Kidney (tissue), 14 donors: ENCODE measurements around the gene ELN. TPM values are rescaled to one million over a fixed set of nuclear protein-coding genes. Genes with fewer than 3 reads are reported as not detected.

Experiments used
- DNase-seq, 5 donors: peaks; one replicate each; pipeline ENCODE4 v3.0.0-alpha.2; 2013 to 2020
- FAIRE-seq: peaks from 2 replicates; lab custom pipeline; 2012; peaks lifted over from hg19 to GRCh38; lab: Jason Lieb, UNC
- H3K27ac ChIP-seq, 2 donors: one replicate each; pipeline ENCODE4 v1.7.0; 2013; ENCODE audit warnings: low read depth in 2 of 2, low read length in 2 of 2, inconsistent platforms in 1 of 2
- H3K27me3 ChIP-seq: one replicate; pipeline ENCODE4 v1.7.1; 2013; ENCODE audit warnings: low read length, inconsistent platforms; ENCODE audit not compliant: control insufficient read depth, insufficient read depth
- H3K36me3 ChIP-seq, 3 donors: one replicate each; pipeline versions ENCODE4 v1.7.0 to v1.7.1; 2013; ENCODE audit warnings: low read length in 3 of 3, control low read depth in 1 of 3, inconsistent platforms in 1 of 3; ENCODE audit not compliant: insufficient read depth in 3 of 3, control insufficient read depth in 2 of 3
- H3K4me1 ChIP-seq, 3 donors: one replicate each; pipeline versions ENCODE4 v1.7.0 to v1.7.1; 2013; ENCODE audit warnings: low read length in 3 of 3, inconsistent platforms in 1 of 3, low read depth in 1 of 3; ENCODE audit not compliant: control insufficient read depth in 2 of 3, insufficient read depth in 2 of 3
- H3K4me3 ChIP-seq, 3 donors: one replicate each; pipeline versions ENCODE4 v1.7.0 to v1.8.1; 2013; ENCODE audit warnings: low read length in 3 of 3, control low read depth in 1 of 3, inconsistent platforms in 1 of 3
- H3K9ac ChIP-seq, 3 donors: one replicate each; pipeline versions ENCODE4 v1.7.0 to v1.7.1; 2013; ENCODE audit warnings: low read length in 3 of 3, control low read depth in 1 of 3, inconsistent platforms in 1 of 3
- H3K9me3 ChIP-seq, 3 donors: one replicate each; pipeline versions ENCODE4 v1.7.0 to v1.7.1; 2013; ENCODE audit warnings: low read length in 3 of 3, control low read depth in 1 of 3, inconsistent platforms in 1 of 3; ENCODE audit not compliant: control insufficient read depth in 2 of 3, insufficient read depth in 1 of 3
- intact Hi-C: fragments of 100-400 bp; cut with DNase I; formaldehyde crosslinking; loops from one replicate; pipeline ENCODE4 v1.11.1; 2022
- polyA plus RNA-seq: library from polyadenylated mRNA; stranded (reverse); fragments of 350-450 nt; fragmentation: Illumina TruSeq; extraction: RNeasy Lipid Tissue Mini Kit (QIAGEN cat#74804); gene quantifications from one replicate; pipeline ENCODE4 v1.2.3, GENCODE V29; 2014; ENCODE audit warnings: low read depth, low replicate concordance; ENCODE audit not compliant: insufficient read depth
- total RNA-seq: library from RNA; stranded (reverse); fragmentation: NEBNext Ultra II Directional; extraction: Animal tissue kit (Norgen Biotek cat#: 25700); gene quantifications from one replicate; pipeline ENCODE4 v1.2.1, GENCODE V29; 2021
- TF ChIP-seq, protein P1 (sequence below): IDR thresholded peaks from 3 replicates; pipeline ENCODE4 v1.5.1; 2012; ENCODE audit warnings: mild to moderate bottlenecking, moderate library complexity, borderline replicate concordance; ENCODE audit not compliant: insufficient read depth; ENCODE audit errors: extremely low read depth
- donor health status: control.
- donor health status: control.
- donor health status: control.
- donor health status: control.
- donor health status: control.
- donor health status: DM: yes; HTN: yes; CAD: no.
- donor health status: Normal renal cell carcinoma (clear cell type).

ELN gene
- total and polyA plus RNA-seq, 2 donors from 2014 or later = 14.9 to 44.8 TPM

GRCh38 chr7:74015670-74016069 lies 12.3 kb upstream of the ELN start:
- no peak overlapping the region for H3K9ac ChIP-seq
- no peak for FAIRE-seq
- H3K27me3 ChIP-seq = no peaks in the 10 kb centered on the region
- H3K4me1 ChIP-seq = no peaks in the 10 kb centered on the region
- TF ChIP-seq, protein P1, sequence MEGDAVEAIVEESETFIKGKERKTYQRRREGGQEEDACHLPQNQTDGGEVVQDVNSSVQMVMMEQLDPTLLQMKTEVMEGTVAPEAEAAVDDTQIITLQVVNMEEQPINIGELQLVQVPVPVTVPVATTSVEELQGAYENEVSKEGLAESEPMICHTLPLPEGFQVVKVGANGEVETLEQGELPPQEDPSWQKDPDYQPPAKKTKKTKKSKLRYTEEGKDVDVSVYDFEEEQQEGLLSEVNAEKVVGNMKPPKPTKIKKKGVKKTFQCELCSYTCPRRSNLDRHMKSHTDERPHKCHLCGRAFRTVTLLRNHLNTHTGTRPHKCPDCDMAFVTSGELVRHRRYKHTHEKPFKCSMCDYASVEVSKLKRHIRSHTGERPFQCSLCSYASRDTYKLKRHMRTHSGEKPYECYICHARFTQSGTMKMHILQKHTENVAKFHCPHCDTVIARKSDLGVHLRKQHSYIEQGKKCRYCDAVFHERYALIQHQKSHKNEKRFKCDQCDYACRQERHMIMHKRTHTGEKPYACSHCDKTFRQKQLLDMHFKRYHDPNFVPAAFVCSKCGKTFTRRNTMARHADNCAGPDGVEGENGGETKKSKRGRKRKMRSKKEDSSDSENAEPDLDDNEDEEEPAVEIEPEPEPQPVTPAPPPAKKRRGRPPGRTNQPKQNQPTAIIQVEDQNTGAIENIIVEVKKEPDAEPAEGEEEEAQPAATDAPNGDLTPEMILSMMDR = no peak
- intact Hi-C loops = no loop called here
- DNase-seq = no peak
- no peaks in the 10 kb centered on the region for H3K36me3 ChIP-seq
- no peak overlapping the region for H3K4me3 ChIP-seq
- no peak overlapping the region for H3K27ac ChIP-seq
- no peaks in the 10 kb centered on the region for H3K9me3 ChIP-seq

- DNase-seq (no peak), FAIRE-seq (no peak)
- H3K9me3 ChIP-seq = no peaks in the 10 kb centered on the region
- H3K4me3 ChIP-seq = no peak overlapping the region
- H3K27me3 ChIP-seq = no peaks in the 10 kb centered on the region
- no peaks in the 10 kb centered on the region for H3K4me1 ChIP-seq
- intact Hi-C loops = no loop called here
- TF ChIP-seq, protein P1 = no peak
- H3K27ac ChIP-seq = no peak overlapping the region
- no peaks in the 10 kb centered on the region for H3K36me3 ChIP-seq
- H3K9ac ChIP-seq = no peak overlapping the region
Measured at GRCh38 chr7:74017125-74017524, 10.8 kb upstream of the ELN start.

- Histone ChIP-seq H3K27ac (no peak overlapping the region), H3K27me3 (no peaks in the 10 kb centered on the region), H3K36me3 (no peaks in the 10 kb centered on the region), H3K9me3 (no peaks in the 10 kb centered on the region), H3K4me1 (no peaks in the 10 kb centered on the region), H3K4me3 (no peak overlapping the region), H3K9ac (no peak overlapping the region)
- intact Hi-C loops = no loop called here
- TF ChIP-seq, protein P1 = no peak
- no peak for FAIRE-seq
- peak in 1 of 5 donors; percentile 39 for DNase-seq
Measured at GRCh38 chr7:74018246-74018895, 9.6 kb upstream of the ELN start.

- intact Hi-C loops = no loop called here
- TF ChIP-seq, protein P1 = no peak
- FAIRE-seq = no peak
Measured at GRCh38 chr7:74019149-74019548, 8.8 kb upstream of the ELN start.

More at GRCh38 chr7:74019149-74019548, 8.8 kb upstream of the ELN start:
- no peaks in the 10 kb centered on the region for H3K9me3 ChIP-seq
- DNase-seq = no peak
- H3K27ac ChIP-seq = no peak overlapping the region
- H3K9ac ChIP-seq = no peak overlapping the region
- H3K4me3 ChIP-seq = no peak overlapping the region
- no peaks in the 10 kb centered on the region for H3K27me3 ChIP-seq
- no peaks in the 10 kb centered on the region for H3K36me3 ChIP-seq
- H3K4me1 ChIP-seq = no peaks in the 10 kb centered on the region
